H1 (cell line): ENCODE data around the gene GNG4. TPM values are rescaled to one million over a fixed set of nuclear protein-coding genes. Genes with fewer than 3 reads are reported as not detected.
A peak's percentile ranks its signal among the peaks of the same experiment; 100 is the strongest.

Experiments
- CTCF ChIA-PET: fragments of 300-600 bp; sonication (Branson Sonifier 250); formaldehyde crosslinking; loops from one replicate; lab custom pipeline; 2021; ENCODE audit not compliant: partially characterized antibody; lab: Charles Lee
- POLR2A ChIA-PET: fragments of 300-600 bp; sonication (Branson Sonifier 250); formaldehyde crosslinking; loops from one replicate; lab custom pipeline; 2021; ENCODE audit warnings: inconsistent platforms; ENCODE audit not compliant: partially characterized antibody; lab: Charles Lee
- DNase-seq, 2 experiments: peaks; one replicate each; pipeline versions ENCODE4 v3.0.0 to v3.0.0-alpha.2; 2010 to 2022; ENCODE audit warnings: low spot score in 2 of 2, low read depth in 1 of 2, mixed read lengths in 1 of 2
- FAIRE-seq: peaks from 2 replicates; lab custom pipeline; 2011; peaks lifted over from hg19 to GRCh38; lab: Jason Lieb, UNC
- H2AFZ ChIP-seq: 2 replicates; pipeline ENCODE4 v1.8.1; 2012; ENCODE audit warnings: low read length, inconsistent platforms
- H2AK5ac ChIP-seq: 2 replicates; pipeline ENCODE4 v1.6.1; 2013; ENCODE audit warnings: low read depth, low read length
- H2BK120ac ChIP-seq: replicated peaks from 2 replicates; pipeline ENCODE3; 2013; ENCODE audit warnings: low read depth, low read length, inconsistent platforms
- H2BK12ac ChIP-seq: 2 replicates; pipeline ENCODE4 v1.6.1; 2013; ENCODE audit warnings: low read depth, low read length
- H2BK15ac ChIP-seq: 2 replicates; pipeline ENCODE4 v1.6.1; 2013; ENCODE audit warnings: low read length
- H2BK20ac ChIP-seq: 2 replicates; pipeline ENCODE4 v1.6.1; 2013; ENCODE audit warnings: low read length
- H2BK5ac ChIP-seq: 2 replicates; pipeline ENCODE4 v1.6.1; 2013; ENCODE audit warnings: low read depth, low read length
- H3K14ac ChIP-seq: 2 replicates; pipeline ENCODE4 v1.6.1; 2013; ENCODE audit warnings: inconsistent platforms; ENCODE audit not compliant: insufficient read length
- H3K18ac ChIP-seq: 2 replicates; pipeline ENCODE4 v1.6.1; 2013; ENCODE audit warnings: low read length; ENCODE audit errors: extremely low read depth
- H3K23ac ChIP-seq: 2 replicates; pipeline ENCODE4 v1.6.1; 2013; ENCODE audit warnings: inconsistent platforms; ENCODE audit not compliant: insufficient read length
- H3K23me2 ChIP-seq: 2 replicates; pipeline ENCODE4 v1.6.1; 2013; ENCODE audit warnings: low read depth, low read length
- H3K27ac ChIP-seq: 2 replicates; pipeline ENCODE4 v1.6.1; 2011; ENCODE audit warnings: low read depth, low read length, inconsistent platforms
- H3K27me3 ChIP-seq, 4 experiments: replicated peaks in 1 of 4; 1 replicate in 1 of 4; 2 replicates in 3 of 4; pipeline versions ENCODE4 v1.6.1 to v1.8.1; 2011 to 2013; ENCODE audit warnings: low read length in 3 of 4, mild to moderate bottlenecking in 3 of 4, inconsistent platforms in 2 of 4, mixed read lengths in 2 of 4, moderate library complexity in 1 of 4; ENCODE audit not compliant: control insufficient read depth in 3 of 4, insufficient read depth in 3 of 4; ENCODE audit errors: extremely low read depth in 1 of 4
- H3K36me3 ChIP-seq, 4 experiments: 2 replicates each; pipeline versions ENCODE4 v1.6.1 to v1.8.1; 2011 to 2013; ENCODE audit warnings: mild to moderate bottlenecking in 4 of 4, low read length in 3 of 4, moderate library complexity in 2 of 4, control low read depth in 1 of 4, inconsistent platforms in 1 of 4; ENCODE audit not compliant: insufficient read depth in 4 of 4, control insufficient read depth in 2 of 4
- H3K4ac ChIP-seq: replicated peaks from 2 replicates; pipeline ENCODE3; 2013; ENCODE audit warnings: low read length, low read depth, mixed read lengths, inconsistent platforms; ENCODE audit not compliant: insufficient read length
- H3K4me1 ChIP-seq, 4 experiments: replicated peaks in 1 of 4; 1 replicate in 1 of 4; 2 replicates in 3 of 4; pipeline versions ENCODE4 v1.6.1 to v1.8.1; 2011 to 2013; ENCODE audit warnings: low read length in 3 of 4, inconsistent platforms in 2 of 4, mixed read lengths in 1 of 4; ENCODE audit not compliant: insufficient read depth in 4 of 4, control insufficient read depth in 3 of 4
- H3K4me2 ChIP-seq, 2 experiments: 2 replicates each; pipeline versions ENCODE4 v1.6.1 to v1.8.1; 2011 to 2013; ENCODE audit warnings: low read depth in 2 of 2, low read length in 2 of 2, control low read depth in 1 of 2, inconsistent platforms in 1 of 2, mild to moderate bottlenecking in 1 of 2; ENCODE audit not compliant: insufficient read depth in 1 of 2
- H3K4me3 ChIP-seq, 4 experiments: fragments of 200-600, 300-600 bp in 1 of 4; sonication (generic), shearing (Covaris generic), sonication (Bioruptor Twin) in 1 of 4; 2 replicates each; pipeline versions ENCODE4 v1.5.1 to v1.8.1; 2011 to 2016; ENCODE audit warnings: low read length in 4 of 4, low read depth in 3 of 4, control low read depth in 2 of 4, inconsistent platforms in 2 of 4, mild to moderate bottlenecking in 2 of 4, mixed read lengths in 1 of 4, moderate library complexity in 1 of 4; ENCODE audit not compliant: insufficient read depth in 2 of 4; ENCODE audit errors: extremely low read depth in 1 of 4
- H3K56ac ChIP-seq: replicated peaks from 2 replicates; pipeline ENCODE3; 2013; ENCODE audit warnings: low read depth, mild to moderate bottlenecking, mixed read lengths, low read length, inconsistent platforms; ENCODE audit not compliant: insufficient read length
- H3K79me1 ChIP-seq: 2 replicates; pipeline ENCODE4 v1.6.1; 2013; ENCODE audit warnings: low read depth, low read length, control low read depth
- H3K79me2 ChIP-seq, 2 experiments: 2 replicates each; pipeline versions ENCODE4 v1.6.1 to v1.8.1; 2012 to 2013; ENCODE audit warnings: low read length in 2 of 2, mild to moderate bottlenecking in 2 of 2, inconsistent platforms in 1 of 2; ENCODE audit not compliant: insufficient read depth in 2 of 2, control insufficient read depth in 1 of 2
- H3K9ac ChIP-seq, 4 experiments: replicated peaks in 1 of 4; 1 replicate in 1 of 4; 2 replicates in 3 of 4; pipeline versions ENCODE4 v1.6.1 to v1.8.1; 2011 to 2013; ENCODE audit warnings: low read depth in 3 of 4, low read length in 3 of 4, control low read depth in 2 of 4, mild to moderate bottlenecking in 2 of 4, moderate library complexity in 2 of 4, inconsistent platforms in 1 of 4; ENCODE audit errors: extremely low read depth in 1 of 4
- H3K9me3 ChIP-seq, 2 experiments: 2 replicates each; pipeline versions ENCODE4 v1.6.1 to v1.8.1; 2012 to 2013; ENCODE audit warnings: mild to moderate bottlenecking in 2 of 2, moderate library complexity in 2 of 2, control low read depth in 1 of 2, inconsistent platforms in 1 of 2, low read depth in 1 of 2, low read length in 1 of 2, mixed read lengths in 1 of 2; ENCODE audit not compliant: insufficient read depth in 2 of 2
- H4K20me1 ChIP-seq, 2 experiments: replicated peaks in 1 of 2; 2 replicates each; pipeline versions ENCODE3 to v1.8.1; 2011 to 2013; ENCODE audit warnings: inconsistent platforms in 2 of 2, low read length in 2 of 2, mild to moderate bottlenecking in 1 of 2; ENCODE audit not compliant: insufficient read depth in 2 of 2, control insufficient read depth in 1 of 2
- H4K5ac ChIP-seq: 2 replicates; pipeline ENCODE4 v1.6.1; 2013; ENCODE audit warnings: low read length, low read depth, mixed read lengths, inconsistent platforms; ENCODE audit not compliant: insufficient read length
- H4K8ac ChIP-seq: 2 replicates; pipeline ENCODE4 v1.8.0; 2013; ENCODE audit warnings: mild to moderate bottlenecking, moderate library complexity, low read length, inconsistent platforms; ENCODE audit not compliant: insufficient read depth; ENCODE audit errors: extremely low read depth
- H4K91ac ChIP-seq: replicated peaks from 2 replicates; pipeline ENCODE3; 2013; ENCODE audit warnings: low read length, mixed read lengths, inconsistent platforms; ENCODE audit not compliant: insufficient read length
- CBX5 ChIP-seq: fragments of 300-800, 300-1000 bp; sonication (generic); IDR thresholded peaks from 2 replicates; pipeline ENCODE4 v1.7.1; 2016; ENCODE audit warnings: antibody characterized with exemption, low read length, low read depth
- CEBPB ChIP-seq: IDR thresholded peaks from 2 replicates; pipeline ENCODE4 v1.6.1; 2012; ENCODE audit warnings: low read depth, low read length
- CHD2 ChIP-seq: IDR thresholded peaks from 2 replicates; pipeline ENCODE4 v1.6.1; 2012; ENCODE audit warnings: low read length, improper control_type of control experiment
- EGR1 ChIP-seq: IDR thresholded peaks from 2 replicates; pipeline ENCODE4 v1.6.1; 2011; ENCODE audit warnings: low read depth, low read length, borderline replicate concordance
- POLR2AphosphoS5 ChIP-seq: IDR thresholded peaks from 2 replicates; pipeline ENCODE4 v1.6.1; 2011; ENCODE audit warnings: low read depth, low read length
- POU5F1 ChIP-seq: IDR thresholded peaks from 2 replicates; pipeline ENCODE4 v1.6.1; 2011; ENCODE audit warnings: low read depth, mild to moderate bottlenecking, low read length, moderate library complexity
- RAD21 ChIP-seq, 2 experiments: IDR thresholded peaks in 1 of 2; conservative IDR thresholded peaks in 1 of 2; 2 replicates each; pipeline ENCODE4 v1.6.1; 2011; ENCODE audit warnings: low read depth in 2 of 2, low read length in 2 of 2, improper control_type of control experiment in 1 of 2, inconsistent platforms in 1 of 2, mild to moderate bottlenecking in 1 of 2, moderate library complexity in 1 of 2
- SIN3A ChIP-seq, 2 experiments: IDR thresholded peaks in 1 of 2; conservative IDR thresholded peaks in 1 of 2; 2 replicates each; pipeline ENCODE4 v1.6.1; 2011 to 2012; ENCODE audit warnings: low read length in 2 of 2, improper control_type of control experiment in 1 of 2, low read depth in 1 of 2, mild to moderate bottlenecking in 1 of 2
- SRF ChIP-seq: IDR thresholded peaks from 2 replicates; pipeline ENCODE4 v1.6.1; 2011; ENCODE audit warnings: mild to moderate bottlenecking, low read depth, low read length, moderate library complexity
- SUZ12 ChIP-seq: fragments of 200-600 bp; sonication (generic); IDR thresholded peaks from 2 replicates; pipeline ENCODE4 v1.6.1; 2012; ENCODE audit warnings: mild to moderate bottlenecking, inconsistent platforms, low read length, moderate library complexity, mixed read lengths
- TAF7 ChIP-seq: optimal IDR thresholded peaks from 2 replicates; pipeline ENCODE3; 2011; ENCODE audit warnings: low read depth, mild to moderate bottlenecking, inconsistent platforms, low read length, moderate library complexity, borderline replicate concordance
- TCF12 ChIP-seq: IDR thresholded peaks from 2 replicates; pipeline ENCODE4 v1.6.1; 2011; ENCODE audit warnings: low read depth, mild to moderate bottlenecking, low read length
- WGBS, 2 experiments: shearing (Covaris generic) in 1 of 2; methylation state at CpG; one replicate each; pipeline versions ENCODE4 v1.1.6 to v1.1.7; 2013 to 2015; ENCODE audit warnings: low lambda C conversion rate in 2 of 2, mixed read lengths in 2 of 2, inconsistent platforms in 1 of 2, low coverage in 1 of 2, missing lambda C conversion rate in 1 of 2; ENCODE audit not compliant: insufficient replicate concordance in 2 of 2, insufficient coverage in 1 of 2, insufficient read length in 1 of 2; ENCODE audit errors: extremely low coverage in 1 of 2, missing lambda C conversion rate in 1 of 2; 5-methylcytosine and 5-hydroxymethylcytosine counted together
- polyA plus RNA-seq, 7 experiments: library from polyadenylated mRNA; depleted of rRNA in 3 of 7; stranded (reverse) in 5 of 7; unstranded in 2 of 7; fragments of >200 nt in 5 of 7; fragments of 200-250 nt in 2 of 7; gene quantifications; 1 replicate in 5 of 7; 2 replicates in 1 of 7; 4 replicates in 1 of 7; pipeline versions ENCODE4 v1.2.1 to v1.2.3, GENCODE V29; 2011 to 2013; ENCODE audit warnings: missing spikeins in 2 of 7, mixed read lengths in 2 of 7
- total RNA-seq: library from RNA; stranded (reverse); fragmentation: NEBNext Ultra II Directional; extraction: Animal tissue kit (Norgen Biotek cat#: 25700); gene quantifications from 2 replicates; pipeline ENCODE4 v1.2.1, GENCODE V29; 2021

GNG4 gene
- total and polyA plus RNA-seq, 2 of the 8 experiments (the other 6 are each of a cell fraction or from before 2014, with no cell fraction given) = 95.5 to 96.8 TPM

DNA sequence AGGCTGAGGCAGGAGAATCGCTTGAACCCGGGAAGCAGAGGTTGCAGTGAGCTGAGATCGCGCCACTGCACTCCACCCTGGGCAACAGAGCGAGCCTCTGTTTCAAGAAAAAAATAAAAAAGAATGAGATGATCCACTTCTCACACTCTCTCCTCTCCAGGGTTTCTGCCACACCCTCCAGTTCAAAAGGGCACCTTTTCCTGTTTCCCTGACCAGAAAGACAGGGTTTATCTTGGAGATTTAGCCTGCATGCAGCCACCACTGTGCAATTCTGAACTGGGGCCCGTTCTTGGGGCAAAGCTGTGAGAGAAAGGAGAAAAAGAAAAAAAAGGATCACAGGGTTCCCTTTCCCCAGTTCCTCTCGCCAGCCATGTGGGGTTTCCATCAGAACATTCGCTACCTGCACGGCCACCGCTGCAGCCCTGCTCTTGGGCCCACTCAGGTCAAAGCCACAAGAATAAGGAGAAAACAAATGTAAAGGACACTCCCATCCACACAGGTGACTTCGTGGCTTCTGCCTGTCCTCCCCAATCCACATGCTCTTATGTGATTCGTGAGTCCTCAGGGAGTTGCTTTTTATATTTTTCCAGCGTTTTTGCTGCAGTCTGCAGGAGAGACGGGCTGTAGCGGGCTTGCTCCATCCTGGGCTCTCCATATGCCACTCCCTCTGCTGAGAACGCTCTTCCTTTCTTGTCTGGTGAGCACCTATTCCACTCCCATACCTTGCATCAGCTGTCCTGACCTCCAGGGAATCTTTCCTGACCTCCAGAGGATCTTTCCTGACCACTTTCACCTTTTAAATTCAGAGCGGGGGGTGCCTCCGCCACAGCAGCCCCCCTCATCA, 26.4 kb downstream of the GNG4 start:
- Histone ChIP-seq H3K4me3 (no peak overlapping the region), H3K56ac (no peak overlapping the region), H4K91ac (no peak overlapping the region), H2BK5ac (no peak overlapping the region; the same call in 1 of the 2 replicates), H3K9me3 (no peaks in the 10 kb centered on the region), H3K23ac (no peak overlapping the region), H3K23me2 (no peaks in the 10 kb centered on the region), H3K18ac (no peak overlapping the region), H3K27me3 (no peaks in the 10 kb centered on the region), H3K4ac (no peak overlapping the region), H2AK5ac (no peak overlapping the region; the same call in 1 of the 2 replicates), H2BK120ac (no peak overlapping the region), H2BK12ac (no peak overlapping the region), H4K8ac (no peak overlapping the region), H3K79me2 (peaks cover 0 to 24% of the 10 kb centered on the region in 2 experiments; a peak in 1 of 4 replicates), H3K36me3 (no peaks in the 10 kb centered on the region), H3K4me1 (peaks cover 2 to 8% (median 7%) of the 10 kb centered on the region in 4 experiments), H3K79me1 (peaks cover under 1% of the 10 kb centered on the region; the same call in 1 of the 2 replicates), H2BK20ac (no peak overlapping the region), H4K20me1 (no peaks in the 10 kb centered on the region), H3K9ac (no peak overlapping the region), H3K27ac (no peak overlapping the region), H2AFZ (no peak overlapping the region), H4K5ac (no peak overlapping the region), H2BK15ac (peak overlapping the region; percentile 24; the same call in 1 of the 2 replicates), H3K14ac (no peak overlapping the region), H3K4me2 (no peak overlapping the region)
- WGBS, 2 experiments = 81% methylated on average over 18 of the region's 18 CpGs; no CpG with 5 or more reads in 1 of the 2 experiments
- FAIRE-seq (no peak), DNase-seq (no peak)
- CTCF ChIA-PET = interaction anchor here (0.7 to 17.7 kb wide), 6 partner anchors 12 to 108 kb away, joined by 3 to 193 read pairs (median 3); no protein-coding TSS in a partner anchor
- POLR2A ChIA-PET = interaction anchor here (1.0 kb wide), 1 partner anchor 11 kb away, joined by 3 read pairs; no protein-coding TSS in a partner anchor
- no peak for TF ChIP-seq SUZ12
- no peak for TF ChIP-seq RAD21 (IDR thresholded peaks at IDR 0.05 in 1 of 2, conservative IDR thresholded peaks at IDR 0.05 in 1 of 2; ENCODE audit: low read depth in 2 of 2, low read length in 2 of 2)
- TF ChIP-seq EGR1 = no peak
- TF ChIP-seq SRF = no peak
- TF ChIP-seq POLR2AphosphoS5 = no peak
- no peak for TF ChIP-seq TCF12
- TF ChIP-seq CEBPB = no peak
- no peak for TF ChIP-seq TAF7
- TF ChIP-seq SIN3A (conservative IDR thresholded peaks at IDR 0.05 in 1 of 2, IDR thresholded peaks at IDR 0.05 in 1 of 2; ENCODE audit: low read depth in 1 of 2, low read length in 2 of 2) = no peak
- no peak for TF ChIP-seq CBX5
- TF ChIP-seq CHD2 = no peak
- TF ChIP-seq POU5F1 = no peak
